Right cardiac atrium (tissue), 5 donors: Measurements from ENCODE around the gene SLC39A11. TPM values are rescaled to one million over a fixed set of nuclear protein-coding genes. Genes with fewer than 3 reads are reported as not detected.
"Not testable (repeated sequence)": the region's sequence is repeated elsewhere in the genome, so short reads cannot be mapped to it uniquely, and the experiment has no call there.

ENCODE experiments used
- ATAC-seq, 2 donors: fragments of 200-7000 bp; cut with Tn5 transposase; one replicate each; pipeline versions ENCODE4 v1.8.0 to v1.9.1; 2020; ENCODE audit warnings: moderate library complexity in 2 of 2, mild to moderate bottlenecking in 1 of 2
- DNase-seq, 3 donors: peaks; one replicate each; pipeline ENCODE4 v3.0.0-alpha.2; 2020
- H3K27ac ChIP-seq: one replicate; pipeline ENCODE4 v1.5.1; 2013; ENCODE audit warnings: mild to moderate bottlenecking, low read length, control low read depth, moderate library complexity
- H3K27me3 ChIP-seq: one replicate; pipeline ENCODE4 v1.6.1; 2013; ENCODE audit not compliant: control insufficient read depth, insufficient read depth
- H3K4me1 ChIP-seq: one replicate; pipeline ENCODE4 v1.6.1; 2013; ENCODE audit warnings: low read length; ENCODE audit not compliant: control insufficient read depth, insufficient read depth
- H3K4me3 ChIP-seq: one replicate; pipeline ENCODE4 v1.5.1; 2013; ENCODE audit warnings: low read length, control low read depth
- H3K9me3 ChIP-seq: one replicate; pipeline ENCODE4 v1.6.1; 2013; ENCODE audit warnings: low read length; ENCODE audit not compliant: control insufficient read depth
- WGBS: extraction: QIAGEN DNeasy Blood & Tissue Kit; methylation state at CpG from one replicate; pipeline ENCODE4 v1.1.7; 2013; 5-methylcytosine and 5-hydroxymethylcytosine counted together
- intact Hi-C, 4 donors: fragments of 100-400 bp; cut with DNase I; formaldehyde crosslinking; loops; one replicate each; pipeline versions ENCODE4 v1.11.0 to v1.14.0; 2022 to 2023
- polyA plus RNA-seq: library from polyadenylated mRNA; stranded (reverse); fragments of 200-250 nt; gene quantifications from one replicate; pipeline ENCODE4 v1.2.3, GENCODE V29; 2013
- total RNA-seq, 4 donors: library from RNA; stranded (reverse); fragmentation: NEBNext Ultra II Directional; extraction: Animal tissue kit (Norgen Biotek cat#: 25700); gene quantifications; one replicate each; pipeline ENCODE4 v1.2.1, GENCODE V29; 2021
- donor health status: healthy with polysubstance abuse.
- donor health status: DM: no; HTN: yes; CAD: no.
- donor health status: DM: no; HTN: no; CAD: no.
- donor health status: DM: no; HTN: yes; CAD: no; lungs with severe emphysema.
- donor health status: DM: yes; HTN: yes; CAD: no.

Gene SLC39A11
- total and polyA plus RNA-seq, 5 donors: 3.2 to 12.6 (median 9.9) TPM

DNA sequence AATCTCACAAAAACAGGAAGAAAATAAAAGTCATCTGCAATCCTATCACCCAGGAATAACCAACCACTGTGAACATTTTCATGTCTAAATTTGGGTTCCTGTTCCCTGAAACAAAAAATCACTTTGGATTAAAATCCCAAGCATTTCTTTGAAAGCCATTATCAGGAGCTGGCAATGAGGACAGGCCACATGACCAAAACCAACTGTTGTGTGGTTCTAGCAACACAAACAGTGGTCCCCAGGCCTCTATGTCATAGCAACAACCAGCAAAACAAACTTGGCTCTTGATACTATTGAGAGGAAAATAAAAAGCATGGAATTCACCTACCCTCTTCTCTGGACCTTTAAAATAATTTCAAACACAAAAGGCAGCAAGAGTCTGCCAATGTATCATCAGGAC lies 252.5 kb downstream of the SLC39A11 start:
- Histone ChIP-seq H3K4me3 (no peak overlapping the region), H3K27me3 (no peaks in the 10 kb centered on the region), H3K4me1 (no peaks in the 10 kb centered on the region), H3K27ac (no peak overlapping the region), H3K9me3 (no peaks in the 10 kb centered on the region)
- DNase-seq (no peak), ATAC-seq (peak in 1 of 2 donors; percentile 57)
- intact Hi-C loops: no loop called here

DNA sequence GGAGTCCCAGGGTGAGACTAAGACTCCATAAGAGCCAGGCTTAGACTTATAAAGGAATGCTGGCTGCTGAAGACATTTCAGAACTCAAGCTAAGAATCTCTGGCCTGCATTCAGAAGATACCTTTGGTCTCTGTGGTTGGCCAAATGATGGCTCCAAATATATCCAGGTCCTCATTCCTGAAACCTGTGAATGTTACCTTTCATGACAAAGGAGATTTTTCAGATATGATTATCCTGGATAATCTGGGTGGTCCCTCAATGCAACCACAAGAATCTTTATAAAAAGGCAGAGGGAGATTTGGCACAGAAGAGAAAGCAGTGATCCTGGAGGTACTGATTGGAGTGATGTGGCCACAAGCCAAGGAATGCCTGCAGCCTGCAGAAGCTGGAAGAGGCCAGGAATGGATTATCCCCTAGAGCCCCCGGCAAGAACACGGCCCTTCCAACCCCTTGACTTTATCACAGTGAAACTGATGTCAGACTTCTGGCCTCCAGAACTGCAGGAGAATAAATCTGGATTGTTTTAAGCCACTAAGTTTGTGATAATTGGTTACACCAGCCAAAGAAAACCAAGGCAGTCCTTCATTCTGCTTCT lies 253.3 kb downstream of the SLC39A11 start:
- no peaks in the 10 kb centered on the region for H3K27me3 ChIP-seq
- intact Hi-C loops: no loop called here
- no peak overlapping the region for H3K27ac ChIP-seq
- H3K4me3 ChIP-seq: no peak overlapping the region
- whole genome bisulfite sequencing: 44% methylated on average over 2 of the region's 2 CpGs
- DNase-seq: peak; percentile 17 to 71 (median 62)
- no peaks in the 10 kb centered on the region for H3K9me3 ChIP-seq
- no peaks in the 10 kb centered on the region for H3K4me1 ChIP-seq
- peak; percentile 40 to 85 for ATAC-seq

DNA sequence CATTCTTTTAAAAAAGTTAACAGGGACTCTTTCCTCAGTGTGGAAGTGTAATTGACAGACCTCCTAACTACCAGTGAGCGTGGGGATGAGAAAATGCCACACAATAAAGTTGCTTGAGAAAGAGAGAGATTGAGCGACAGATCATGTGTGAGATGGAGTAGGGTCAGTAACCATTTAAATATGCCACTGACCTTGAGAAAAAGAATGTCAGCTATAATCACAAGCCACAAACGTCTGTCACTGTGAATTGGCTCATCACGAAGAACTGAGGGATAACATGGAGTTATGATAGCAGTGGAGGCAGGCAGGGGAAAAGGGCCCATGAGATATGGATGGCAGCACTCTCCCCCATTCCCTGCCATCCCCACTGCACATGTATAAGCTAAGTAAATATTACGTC lies 253.9 kb downstream of the SLC39A11 start:
- Histone ChIP-seq H3K27me3 (no peaks in the 10 kb centered on the region), H3K9me3 (no peaks in the 10 kb centered on the region), H3K27ac (no peak overlapping the region), H3K4me3 (no peak overlapping the region), H3K4me1 (no peaks in the 10 kb centered on the region)
- ATAC-seq (no peak), DNase-seq (no peak)
- intact Hi-C loops: no loop called here
- WGBS: 64% methylated on average over 5 of the region's 5 CpGs

DNA sequence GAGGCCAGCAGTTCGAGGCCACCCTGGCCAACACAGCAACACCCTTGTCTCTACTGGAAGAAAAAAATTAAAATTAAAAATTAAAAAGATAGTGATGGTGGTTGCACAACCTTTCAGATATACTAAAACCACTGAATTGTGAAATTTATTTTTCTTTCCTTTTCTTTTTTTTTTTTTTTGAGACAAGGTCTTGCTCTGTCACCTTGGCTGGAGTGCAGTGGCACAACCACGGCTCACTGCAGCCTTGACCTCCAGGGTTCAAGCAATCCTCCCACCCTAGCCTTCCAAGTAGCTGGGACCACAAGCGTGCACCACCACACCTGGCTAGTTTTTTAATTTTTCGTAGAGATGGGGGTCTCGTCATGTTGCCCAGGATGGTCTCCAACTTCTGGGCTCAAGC lies 254.4 kb downstream of the SLC39A11 start:
- 79% methylated on average over 5 of the region's 5 CpGs for WGBS

DNA sequence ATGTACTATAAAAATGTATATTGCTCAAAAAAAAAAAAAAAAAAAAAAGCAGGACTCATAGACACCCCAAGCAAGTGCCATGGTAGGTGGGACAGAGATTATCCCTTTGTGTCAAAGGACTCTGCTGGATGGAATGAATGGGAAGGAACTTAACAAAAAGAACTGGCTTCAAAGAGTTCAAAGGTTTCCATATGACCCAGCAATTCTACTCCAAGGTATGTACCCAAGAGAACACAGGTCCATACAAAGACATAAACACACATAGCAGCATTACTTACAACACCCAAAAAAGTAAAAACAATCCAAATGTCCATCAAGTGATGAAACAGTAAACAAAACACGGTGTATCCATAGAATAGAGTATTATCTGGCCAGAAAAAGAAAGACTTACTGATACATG lies 255.2 kb downstream of the SLC39A11 start:
- WGBS: 60% methylated on average over 1 of the region's 1 CpG
- Histone ChIP-seq H3K9me3 (no peaks in the 10 kb centered on the region), H3K27me3 (no peaks in the 10 kb centered on the region), H3K4me3 (no peak overlapping the region), H3K4me1 (no peaks in the 10 kb centered on the region), H3K27ac (no peak overlapping the region)
- DNase-seq: no peak
- intact Hi-C loops: no loop called here
- ATAC-seq: no peak

More for the DNA sequence above, 254.4 kb downstream of the SLC39A11 start:
- Histone ChIP-seq H3K27ac (no peak overlapping the region), H3K4me3 (no peak overlapping the region), H3K27me3 (no peaks in the 10 kb centered on the region), H3K4me1 (no peaks in the 10 kb centered on the region), H3K9me3 (no peaks in the 10 kb centered on the region)
- no peak for ATAC-seq
- DNase-seq: peak in 1 of 3 donors; percentile 60
- intact Hi-C loops: no loop called here

DNA sequence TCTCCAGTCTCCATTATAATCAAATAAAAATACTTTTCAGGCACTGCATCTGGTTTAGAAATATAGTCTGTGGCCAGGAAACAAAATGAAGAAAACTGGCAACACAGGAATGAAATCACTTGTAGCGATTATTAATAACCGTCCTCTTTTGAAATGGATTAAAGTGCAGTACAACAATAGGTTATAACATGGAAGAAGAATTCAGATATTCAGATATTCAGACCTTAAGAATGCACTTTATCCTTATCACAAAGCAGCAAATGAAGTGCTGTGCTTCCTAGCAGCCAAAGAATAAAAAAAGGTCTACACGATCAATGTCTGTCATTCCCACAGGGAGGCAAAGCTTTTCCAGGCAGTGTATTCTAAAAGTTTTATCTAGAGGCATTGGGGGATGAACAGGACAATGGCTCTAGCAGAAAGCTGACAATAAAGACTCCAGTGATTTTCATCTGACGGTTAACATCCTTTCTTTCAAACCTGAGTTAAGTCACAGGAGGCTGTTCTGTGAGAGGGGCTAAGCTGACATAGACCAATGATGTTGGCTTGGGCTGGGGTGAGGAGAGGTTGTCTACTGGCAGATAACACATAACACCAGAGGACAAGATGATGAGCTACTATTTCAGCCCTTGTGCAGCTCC lies 259.2 kb downstream of the SLC39A11 start:
- H3K4me3 ChIP-seq: no peak overlapping the region
- DNase-seq: no peak
- intact Hi-C loops: no loop called here
- H3K9me3 ChIP-seq: no peaks in the 10 kb centered on the region
- no peaks in the 10 kb centered on the region for H3K4me1 ChIP-seq
- ATAC-seq: no peak
- 82% methylated on average over 4 of the region's 4 CpGs for WGBS
- H3K27ac ChIP-seq: no peak overlapping the region
- H3K27me3 ChIP-seq: no peaks in the 10 kb centered on the region

DNA sequence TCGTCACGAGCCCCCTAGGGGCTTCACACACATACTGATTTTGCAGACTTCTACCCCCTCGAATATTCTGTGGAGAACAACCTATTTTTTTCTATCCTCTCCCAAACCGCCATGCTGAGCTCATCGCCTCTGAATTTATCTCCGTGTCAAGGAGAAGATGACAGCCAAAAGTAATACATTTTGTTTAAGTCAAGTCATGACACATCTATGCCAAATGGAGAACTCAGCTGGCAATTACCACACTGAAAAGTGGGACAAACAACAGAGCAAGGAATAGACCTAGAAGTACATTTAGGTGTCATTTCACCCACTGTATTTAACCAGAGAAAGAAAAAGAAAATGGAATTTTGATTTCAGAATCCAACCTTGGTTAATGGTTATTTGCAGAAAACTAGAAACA lies 260.2 kb downstream of the SLC39A11 start:
- ATAC-seq: no peak
- no peak overlapping the region for H3K27ac ChIP-seq
- intact Hi-C loops: no loop called here
- 80% methylated on average over 6 of the region's 6 CpGs for WGBS
- DNase-seq: no peak
- H3K4me3 ChIP-seq: no peak overlapping the region
- H3K4me1 ChIP-seq: no peaks in the 10 kb centered on the region
- H3K9me3 ChIP-seq: no peaks in the 10 kb centered on the region
- no peaks in the 10 kb centered on the region for H3K27me3 ChIP-seq

DNA sequence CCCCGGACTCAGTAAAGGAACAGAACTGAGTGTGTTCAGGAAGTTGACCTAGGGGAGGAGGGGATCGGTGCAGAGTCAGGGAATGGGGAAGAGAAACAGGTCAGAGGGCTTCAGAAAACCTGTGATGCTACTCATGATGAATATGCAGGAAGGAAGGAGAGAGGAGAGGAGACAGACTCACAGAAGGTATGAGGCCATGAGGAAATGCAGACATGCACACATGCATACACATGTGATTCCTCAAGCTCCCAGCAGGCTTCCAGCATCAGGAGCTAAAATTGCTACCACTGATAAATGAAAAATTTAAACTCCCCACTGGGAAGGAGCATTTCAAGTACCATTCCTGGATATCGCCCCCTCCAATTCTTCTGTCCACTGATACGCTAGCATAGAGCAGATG lies 262.6 kb downstream of the SLC39A11 start:
- Histone ChIP-seq H3K27me3 (no peaks in the 10 kb centered on the region), H3K27ac (no peak overlapping the region), H3K4me1 (no peaks in the 10 kb centered on the region), H3K4me3 (no peak overlapping the region), H3K9me3 (no peaks in the 10 kb centered on the region)
- DNase-seq (no peak), ATAC-seq (no peak)
- intact Hi-C loops: no loop called here
- WGBS: 76% methylated on average over 4 of the region's 4 CpGs

DNA sequence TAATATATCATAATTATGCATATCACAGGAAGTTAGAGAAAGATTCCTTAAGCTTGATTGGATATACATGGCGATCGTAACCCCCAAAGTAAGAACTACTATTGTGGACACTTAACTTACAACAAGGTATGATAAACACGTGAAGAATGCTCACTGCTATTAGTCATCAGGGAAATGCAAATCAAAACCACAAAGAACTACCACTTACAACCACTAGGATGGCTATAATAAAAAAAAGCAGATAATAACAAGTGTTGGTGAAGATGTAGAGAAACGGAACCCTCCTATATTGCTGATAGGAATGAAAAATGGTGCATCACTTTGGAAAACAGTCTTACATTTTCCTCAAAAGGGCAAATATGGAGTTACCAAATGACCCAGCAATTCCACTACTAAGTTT lies 265.9 kb downstream of the SLC39A11 start:
- ATAC-seq (no peak), DNase-seq (no peak)
- H3K4me1 ChIP-seq: no peaks in the 10 kb centered on the region
- H3K27ac ChIP-seq: no peak overlapping the region
- WGBS: 95% methylated on average over 4 of the region's 4 CpGs
- H3K27me3 ChIP-seq: no peaks in the 10 kb centered on the region
- no peak overlapping the region for H3K4me3 ChIP-seq
- H3K9me3 ChIP-seq: no peaks in the 10 kb centered on the region
- intact Hi-C loops: no loop called here

DNA sequence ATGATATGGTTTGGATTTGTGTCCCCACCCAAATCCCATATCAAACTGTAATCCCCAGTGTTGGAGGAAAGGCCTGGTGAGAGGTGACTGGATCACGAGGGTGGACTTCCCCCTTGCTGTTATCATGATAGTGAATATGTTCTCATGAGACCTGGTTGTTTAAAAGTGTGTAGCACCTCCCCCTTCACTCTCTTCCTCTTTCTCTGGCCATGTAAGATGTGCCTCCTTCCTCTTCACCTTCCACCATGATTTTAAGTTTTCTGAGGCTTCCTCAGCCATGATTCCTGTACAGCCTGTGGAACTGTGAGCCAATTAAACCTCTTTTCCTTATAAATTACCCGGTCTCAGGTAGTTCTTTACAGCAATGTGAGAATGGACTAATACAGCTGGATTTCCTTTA lies 266.4 kb downstream of the SLC39A11 start:
- H3K4me3 ChIP-seq, H3K27ac ChIP-seq, H3K4me1 ChIP-seq, H3K9me3 ChIP-seq, H3K27me3 ChIP-seq, ATAC-seq, DNase-seq, intact Hi-C loops: not testable (repeated sequence)
- 85% methylated on average over 2 of the region's 2 CpGs for WGBS

DNA sequence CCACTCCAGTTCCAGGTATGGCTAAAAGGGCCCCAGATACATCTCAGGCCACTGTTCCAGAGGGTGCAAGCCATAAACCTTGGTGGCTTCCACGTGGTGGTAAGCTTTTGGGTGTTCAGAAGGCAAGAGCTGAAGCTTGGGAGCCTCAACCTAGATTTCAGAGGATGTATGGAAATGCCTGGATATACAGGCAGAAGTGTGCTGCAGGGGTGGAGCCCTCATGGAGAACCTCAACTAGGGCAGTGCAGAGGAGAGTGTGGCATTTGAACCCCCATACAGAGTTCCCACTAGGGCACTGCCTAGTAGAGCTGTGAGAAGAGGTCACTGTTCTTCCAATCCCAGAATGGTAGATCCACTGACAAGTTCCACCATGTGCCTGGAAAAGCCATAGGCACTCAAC lies 267.3 kb downstream of the SLC39A11 start:
- intact Hi-C loops: no loop called here
- H3K27ac ChIP-seq: no peak overlapping the region
- ATAC-seq (no peak), DNase-seq (no peak)
- no peak overlapping the region for H3K4me3 ChIP-seq
- H3K4me1 ChIP-seq: no peaks in the 10 kb centered on the region
- no peaks in the 10 kb centered on the region for H3K27me3 ChIP-seq
- WGBS: 43% methylated on average over 1 of the region's 1 CpG
- H3K9me3 ChIP-seq: no peaks in the 10 kb centered on the region

DNA sequence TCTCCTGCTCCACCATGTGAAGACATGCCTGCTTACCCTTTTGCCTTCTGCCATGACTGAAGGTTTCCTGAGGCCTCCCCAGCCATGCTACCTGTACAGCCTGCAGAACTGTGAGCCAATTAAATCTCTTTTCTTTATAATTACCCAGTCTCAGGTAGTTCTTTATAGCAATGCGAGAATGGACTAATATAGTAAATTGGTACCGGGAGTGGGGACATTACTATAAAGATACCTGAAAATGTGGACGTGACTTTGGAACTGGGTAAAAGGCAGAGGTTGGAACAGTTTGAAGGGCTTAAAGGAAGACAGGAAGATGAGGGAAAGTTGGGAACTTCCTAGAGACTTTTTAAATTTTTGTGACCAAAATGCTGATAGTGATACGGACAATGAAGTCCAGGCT lies 268.2 kb downstream of the SLC39A11 start:
- H3K9me3 ChIP-seq, H3K27me3 ChIP-seq, ATAC-seq, intact Hi-C loops, H3K4me3 ChIP-seq, H3K4me1 ChIP-seq, H3K27ac ChIP-seq, DNase-seq: not testable (repeated sequence)
- WGBS: 97% methylated on average over 4 of the region's 4 CpGs
